Nephron progenitor cell (in vitro differentiated cells): ENCODE results near the gene PTPN9.
A peak's percentile ranks its signal among the peaks of the same experiment; 100 is the strongest.
"Not testable (repeated sequence)": the region's sequence is repeated elsewhere in the genome, so short reads cannot be mapped to it uniquely, and the experiment has no call there.

Experiments
- DNase-seq: peaks from one replicate; pipeline ENCODE4 v3.0.0; 2021
- H3K27ac Mint-ChIP-seq: 2 replicates; pipeline ENCODE4 v1.8.0; 2021; ENCODE audit warnings: mild to moderate bottlenecking, moderate library complexity, mixed read lengths
- H3K27me3 Mint-ChIP-seq: 2 replicates; pipeline ENCODE4 v1.8.0; 2021; ENCODE audit warnings: mild to moderate bottlenecking, low read depth, mixed read lengths; ENCODE audit not compliant: poor library complexity
- H3K36me3 Mint-ChIP-seq: 2 replicates; pipeline ENCODE4 v1.8.0; 2021; ENCODE audit warnings: low read depth, mixed read lengths
- H3K4me1 Mint-ChIP-seq: 2 replicates; pipeline ENCODE4 v1.8.0; 2021; ENCODE audit warnings: mixed read lengths
- H3K4me3 Mint-ChIP-seq: 2 replicates; pipeline ENCODE4 v1.8.0; 2021; ENCODE audit warnings: mild to moderate bottlenecking, moderate library complexity, mixed read lengths
- H3K9me3 Mint-ChIP-seq: 2 replicates; pipeline ENCODE4 v1.8.0; 2021; ENCODE audit warnings: mild to moderate bottlenecking, moderate library complexity, mixed read lengths
- TF ChIP-seq, protein P1 (sequence below): fragments of 200-600 bp; sonication (generic); IDR thresholded peaks from 2 replicates; pipeline ENCODE4 v1.5.0; 2021; ENCODE audit warnings: antibody characterized with exemption

Gene PTPN9

DNA sequence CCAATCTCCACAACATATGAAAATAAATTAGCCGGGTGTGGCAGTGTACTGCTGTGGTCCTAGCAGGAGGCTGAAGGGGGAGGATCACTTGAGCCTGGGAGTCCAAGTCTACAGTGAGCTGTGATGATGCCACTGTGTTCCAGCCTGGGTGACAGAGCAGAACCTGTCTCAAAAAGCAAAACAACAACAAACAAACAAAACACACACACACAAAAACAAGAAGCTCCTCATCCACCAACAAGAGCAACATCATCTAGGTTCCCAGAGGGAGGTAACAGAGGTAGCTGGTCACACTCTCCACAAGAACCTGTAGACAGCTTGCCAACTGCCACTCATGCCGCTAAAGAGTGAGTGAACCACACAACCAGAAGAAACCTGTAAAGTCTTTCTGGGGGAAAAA is 34.8 kb downstream of the PTPN9 start:
- no peak for DNase-seq
- no peak overlapping the region for H3K4me3 Mint-ChIP-seq
- H3K4me1 Mint-ChIP-seq = peaks cover 31% of the 10 kb centered on the region
- peak overlapping the region; percentile 79 for H3K27ac Mint-ChIP-seq
- H3K36me3 Mint-ChIP-seq = peaks cover 43% of the 10 kb centered on the region
- no peaks in the 10 kb centered on the region for H3K27me3 Mint-ChIP-seq
- TF ChIP-seq, protein P1, sequence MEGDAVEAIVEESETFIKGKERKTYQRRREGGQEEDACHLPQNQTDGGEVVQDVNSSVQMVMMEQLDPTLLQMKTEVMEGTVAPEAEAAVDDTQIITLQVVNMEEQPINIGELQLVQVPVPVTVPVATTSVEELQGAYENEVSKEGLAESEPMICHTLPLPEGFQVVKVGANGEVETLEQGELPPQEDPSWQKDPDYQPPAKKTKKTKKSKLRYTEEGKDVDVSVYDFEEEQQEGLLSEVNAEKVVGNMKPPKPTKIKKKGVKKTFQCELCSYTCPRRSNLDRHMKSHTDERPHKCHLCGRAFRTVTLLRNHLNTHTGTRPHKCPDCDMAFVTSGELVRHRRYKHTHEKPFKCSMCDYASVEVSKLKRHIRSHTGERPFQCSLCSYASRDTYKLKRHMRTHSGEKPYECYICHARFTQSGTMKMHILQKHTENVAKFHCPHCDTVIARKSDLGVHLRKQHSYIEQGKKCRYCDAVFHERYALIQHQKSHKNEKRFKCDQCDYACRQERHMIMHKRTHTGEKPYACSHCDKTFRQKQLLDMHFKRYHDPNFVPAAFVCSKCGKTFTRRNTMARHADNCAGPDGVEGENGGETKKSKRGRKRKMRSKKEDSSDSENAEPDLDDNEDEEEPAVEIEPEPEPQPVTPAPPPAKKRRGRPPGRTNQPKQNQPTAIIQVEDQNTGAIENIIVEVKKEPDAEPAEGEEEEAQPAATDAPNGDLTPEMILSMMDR = no peak
- peaks cover 4% of the 10 kb centered on the region for H3K9me3 Mint-ChIP-seq

DNA sequence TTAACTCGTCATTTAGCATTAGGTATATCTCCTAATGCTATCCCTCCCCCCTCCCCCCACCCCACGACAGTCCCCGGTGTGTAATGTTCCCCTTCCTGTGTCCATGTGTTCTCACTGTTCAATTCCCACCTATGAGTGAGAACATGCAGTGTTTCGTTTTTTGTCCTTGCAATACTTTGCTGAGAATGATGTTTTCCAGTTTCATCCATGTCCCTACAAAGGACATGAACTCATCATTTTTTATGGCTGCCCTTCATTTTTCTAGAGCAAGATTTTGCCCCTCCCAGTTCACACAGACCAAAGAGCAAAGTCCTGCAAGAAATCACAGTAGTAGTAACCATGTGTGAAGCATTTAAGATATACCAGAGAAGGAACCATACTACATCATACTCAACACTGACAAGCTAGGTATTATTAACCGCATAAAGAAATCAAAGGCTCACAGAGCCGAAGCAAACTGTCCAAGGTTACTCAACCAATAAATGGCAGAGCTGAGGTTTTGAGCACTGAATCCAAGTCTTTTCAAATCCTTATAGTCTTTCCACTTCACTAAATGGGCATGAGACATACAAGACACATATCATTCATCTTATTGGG is 36.1 kb downstream of the PTPN9 start:
- H3K27me3 Mint-ChIP-seq, DNase-seq, H3K4me3 Mint-ChIP-seq, H3K9me3 Mint-ChIP-seq: not testable (repeated sequence)
- Mint-ChIP-seq H3K36me3 (peaks cover 48% of the 10 kb centered on the region), H3K27ac (peak overlapping the region; percentile 72), H3K4me1 (peaks cover 37% of the 10 kb centered on the region)

DNA sequence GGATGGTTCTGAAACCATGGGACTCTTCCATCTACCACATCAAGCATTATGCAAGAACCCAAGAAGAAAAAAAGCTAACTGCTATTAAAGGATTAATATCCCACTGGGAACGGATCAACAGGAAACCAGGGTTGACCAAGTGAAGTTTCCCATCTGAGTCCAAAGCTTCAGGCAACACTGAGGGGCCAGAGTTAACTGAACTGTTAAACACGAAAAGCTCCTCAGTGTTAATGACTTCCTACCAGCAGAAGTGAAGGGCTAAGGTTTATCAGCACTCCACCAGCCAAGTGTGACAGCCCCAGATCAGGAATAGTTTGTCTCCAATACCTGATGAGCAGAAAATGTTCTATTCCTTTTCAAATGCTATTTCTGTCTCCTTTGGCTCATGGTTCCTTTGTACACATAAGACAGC is 36.7 kb downstream of the PTPN9 start:
- Mint-ChIP-seq H3K4me3 (no peak overlapping the region), H3K9me3 (no peaks in the 10 kb centered on the region), H3K4me1 (peaks cover 39% of the 10 kb centered on the region), H3K27ac (peak overlapping the region; percentile 85), H3K36me3 (peaks cover 52% of the 10 kb centered on the region), H3K27me3 (no peaks in the 10 kb centered on the region)
- TF ChIP-seq, protein P1 = no peak
- DNase-seq = peak; percentile 6

DNA sequence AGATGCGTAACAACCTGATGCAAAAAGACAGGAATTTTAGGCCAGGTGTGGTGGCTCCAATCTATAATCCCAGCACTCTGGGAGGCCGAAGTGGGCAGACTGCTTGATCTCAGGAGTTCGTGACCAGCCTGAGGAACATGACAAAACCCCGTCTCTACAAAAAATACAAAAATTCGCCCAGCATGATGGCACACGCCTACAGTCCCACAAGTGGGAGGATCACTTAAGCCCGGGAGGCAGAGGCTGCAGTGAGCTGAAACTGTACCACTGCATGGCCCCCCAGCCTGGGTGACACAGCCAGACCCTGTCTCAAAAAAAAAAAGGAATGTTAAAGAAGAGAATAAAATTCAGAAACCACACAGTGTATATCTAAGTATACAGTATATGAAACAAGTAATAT is 40.7 kb downstream of the PTPN9 start:
- DNase-seq = no peak
- H3K36me3 Mint-ChIP-seq = peaks cover 42% of the 10 kb centered on the region
- peak overlapping the region; percentile 96 for H3K27ac Mint-ChIP-seq
- no peak overlapping the region for H3K4me3 Mint-ChIP-seq
- no peaks in the 10 kb centered on the region for H3K27me3 Mint-ChIP-seq
- H3K4me1 Mint-ChIP-seq = peaks cover 27% of the 10 kb centered on the region
- H3K9me3 Mint-ChIP-seq = no peaks in the 10 kb centered on the region
- TF ChIP-seq, protein P1 = no peak

DNA sequence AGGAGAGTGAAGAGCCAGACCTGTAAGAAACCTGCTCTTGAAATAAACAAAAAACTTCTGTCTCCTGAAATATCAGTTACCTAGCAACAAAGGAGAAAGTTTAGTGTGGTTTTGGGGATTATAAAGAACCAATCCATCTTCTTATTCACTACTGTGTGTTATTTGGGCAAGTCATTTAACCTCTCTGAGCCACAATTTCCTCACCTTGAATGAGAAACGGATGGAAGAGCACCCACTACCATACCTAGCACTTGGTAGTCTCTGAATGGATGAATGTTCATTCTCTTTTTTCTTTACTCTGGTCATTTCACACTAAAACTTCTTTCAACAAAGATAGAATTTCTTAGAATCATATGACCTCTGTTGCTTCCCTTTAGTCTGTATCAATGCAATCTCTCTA is 45.2 kb downstream of the PTPN9 start:
- TF ChIP-seq, protein P1 = no peak
- no peak overlapping the region for H3K4me3 Mint-ChIP-seq
- no peaks in the 10 kb centered on the region for H3K9me3 Mint-ChIP-seq
- peaks cover 31% of the 10 kb centered on the region for H3K4me1 Mint-ChIP-seq
- peak overlapping the region; percentile 80 for H3K27ac Mint-ChIP-seq
- H3K36me3 Mint-ChIP-seq = peaks cover 25% of the 10 kb centered on the region
- DNase-seq = no peak
- no peaks in the 10 kb centered on the region for H3K27me3 Mint-ChIP-seq

DNA sequence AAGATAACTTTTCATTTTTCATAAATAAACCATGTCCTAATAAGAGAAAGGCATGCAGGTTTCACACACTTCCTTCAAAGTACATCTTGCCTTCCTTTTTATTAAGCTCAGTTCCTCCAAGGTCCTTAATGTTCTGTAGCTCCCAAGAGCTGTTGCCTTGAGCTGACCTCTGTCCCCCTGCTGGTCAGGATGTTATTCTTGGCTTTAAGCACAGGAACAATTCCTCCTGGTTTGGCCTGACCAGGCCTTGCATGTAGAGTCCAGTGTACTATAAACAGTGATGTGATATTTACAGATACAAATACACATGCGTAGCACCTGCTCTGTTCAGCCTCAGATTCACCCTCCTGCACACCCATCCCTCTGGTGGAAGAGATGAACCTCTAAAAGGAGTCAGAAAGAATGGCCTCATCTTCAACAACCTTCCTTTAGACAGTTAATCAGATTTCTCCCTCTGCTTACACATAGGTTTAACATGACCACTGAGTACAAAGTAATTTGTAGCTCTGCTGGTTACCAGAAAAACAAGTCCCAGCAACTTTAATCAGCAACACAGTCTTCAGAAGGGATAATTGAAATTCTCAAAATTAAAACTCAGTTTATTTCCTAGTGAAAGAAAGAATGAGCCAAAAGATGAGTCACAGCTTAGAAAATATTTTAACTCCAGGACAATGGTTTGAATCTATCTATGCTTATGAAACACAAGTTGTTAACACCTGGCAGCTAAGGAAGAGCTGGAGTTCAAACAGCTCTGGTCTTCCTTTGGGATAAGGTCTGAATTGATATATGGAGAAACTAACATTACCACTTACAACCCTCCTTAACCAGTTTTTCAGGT is 46.5 kb downstream of the PTPN9 start:
- no peak overlapping the region for H3K4me3 Mint-ChIP-seq
- DNase-seq = peak; percentile 39

More for the DNA sequence above, 46.5 kb downstream of the PTPN9 start:
- Mint-ChIP-seq H3K4me1 (peaks cover 23% of the 10 kb centered on the region), H3K36me3 (peaks cover 23% of the 10 kb centered on the region), H3K27ac (peak overlapping the region; percentile 90), H3K9me3 (no peaks in the 10 kb centered on the region), H3K27me3 (no peaks in the 10 kb centered on the region)
- TF ChIP-seq, protein P1 = peak; percentile 43
